Stimulated activated naive B cell treated with anti-CD40 and anti-IgM and Interleukin-4, amounts not matched to agents 10 μg/mL and 1 μg/mL and 100 μg/mL, for 72 hours (primary cell): ENCODE measurements around the gene USP21.

Source experiments
- ATAC-seq, 2 donors: fragments of 150-1000 bp; cut with Tn5 transposase; replicated peaks; 2 replicates each; pipeline ENCODE4 v1.10.0; 2021; ENCODE audit warnings: moderate library complexity in 1 of 2
- DNase-seq: peaks from one replicate; pipeline ENCODE4 v3.0.0; 2021
- H3K27ac Mint-ChIP-seq: one replicate; pipeline ENCODE4 v1.8.0; 2022; ENCODE audit warnings: mild to moderate bottlenecking, mixed read lengths
- H3K27me3 Mint-ChIP-seq, 2 donors: one replicate each; pipeline ENCODE4 v1.8.0; 2022; ENCODE audit warnings: mixed read lengths in 2 of 2
- H3K36me3 Mint-ChIP-seq, 2 donors: one replicate each; pipeline ENCODE4 v1.8.0; 2022; ENCODE audit warnings: mixed read lengths in 2 of 2, mild to moderate bottlenecking in 1 of 2
- H3K4me1 Mint-ChIP-seq, 2 donors: one replicate each; pipeline ENCODE4 v1.8.0; 2022; ENCODE audit warnings: mixed read lengths in 2 of 2, mild to moderate bottlenecking in 1 of 2
- H3K4me3 Mint-ChIP-seq, 2 donors: one replicate each; pipeline ENCODE4 v1.8.0; 2022; ENCODE audit warnings: mild to moderate bottlenecking in 2 of 2, mixed read lengths in 2 of 2, moderate library complexity in 1 of 2
- H3K9me3 Mint-ChIP-seq, 2 donors: one replicate each; pipeline ENCODE4 v1.8.0; 2022; ENCODE audit warnings: mixed read lengths in 2 of 2, mild to moderate bottlenecking in 1 of 2

USP21 gene

DNA sequence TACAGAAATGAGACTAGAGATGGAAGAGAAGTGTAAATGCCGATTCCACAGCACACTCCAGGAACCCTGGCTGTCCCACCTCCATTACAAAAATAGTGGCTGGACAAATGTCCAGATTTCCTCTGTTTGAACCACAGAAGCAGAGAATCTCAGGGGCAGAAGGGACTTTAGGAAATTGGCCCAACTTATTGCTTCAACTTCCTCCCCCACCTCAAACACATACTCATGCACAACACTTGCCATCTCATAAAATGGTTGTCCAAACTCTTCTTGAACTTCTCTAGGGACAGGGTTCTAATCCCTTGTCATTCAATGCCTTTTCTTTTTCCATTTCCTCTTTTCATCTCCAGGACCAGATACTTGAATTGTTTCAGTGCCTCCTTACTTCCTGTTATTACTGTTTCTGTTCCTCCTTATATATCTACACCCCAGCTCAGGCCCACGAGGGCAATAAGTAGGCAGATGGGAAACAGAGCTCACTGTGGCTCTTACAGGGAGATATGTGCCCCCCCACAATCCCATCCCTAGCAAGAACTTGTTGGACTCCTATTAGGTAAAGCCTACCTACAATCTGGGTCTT is 26.5 kb downstream of the USP21 start:
- DNase-seq (no peak), ATAC-seq (peak; percentile 85 to 86)
- Mint-ChIP-seq H3K9me3 (no peaks in the 10 kb centered on the region), H3K27ac (peak overlapping the region; percentile 92), H3K4me1 (peaks cover 42 to 79% of the 10 kb centered on the region in 2 donors), H3K4me3 (peak overlapping the region; percentile 3 to 50), H3K27me3 (no peaks in the 10 kb centered on the region), H3K36me3 (no peaks in the 10 kb centered on the region)

DNA sequence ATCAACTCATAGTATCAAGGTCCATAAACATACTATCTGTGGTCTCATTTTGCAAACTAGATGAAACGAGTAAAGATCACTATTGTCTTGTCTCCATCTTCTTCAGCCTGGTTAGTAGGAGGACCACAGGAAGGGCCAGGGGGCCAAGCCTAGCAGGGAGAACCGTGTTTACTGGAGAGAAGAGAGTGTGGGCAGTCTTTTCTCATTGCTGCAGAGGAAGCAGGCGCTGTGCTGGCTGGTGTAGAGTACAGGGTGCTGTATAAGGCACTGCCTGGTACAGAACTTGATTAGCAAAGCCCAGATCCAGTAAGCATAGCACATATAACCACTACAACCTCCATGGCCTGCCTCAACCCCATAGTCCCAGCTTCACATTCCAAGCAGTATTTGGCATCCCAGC is 28.0 kb downstream of the USP21 start:
- DNase-seq: no peak
- H3K27me3 Mint-ChIP-seq: no peaks in the 10 kb centered on the region
- H3K4me1 Mint-ChIP-seq: peaks cover 44 to 78% of the 10 kb centered on the region in 2 donors
- H3K4me3 Mint-ChIP-seq: no peak overlapping the region
- peak overlapping the region; percentile 92 for H3K27ac Mint-ChIP-seq
- ATAC-seq: no peak
- H3K9me3 Mint-ChIP-seq: no peaks in the 10 kb centered on the region
- no peaks in the 10 kb centered on the region for H3K36me3 Mint-ChIP-seq

DNA sequence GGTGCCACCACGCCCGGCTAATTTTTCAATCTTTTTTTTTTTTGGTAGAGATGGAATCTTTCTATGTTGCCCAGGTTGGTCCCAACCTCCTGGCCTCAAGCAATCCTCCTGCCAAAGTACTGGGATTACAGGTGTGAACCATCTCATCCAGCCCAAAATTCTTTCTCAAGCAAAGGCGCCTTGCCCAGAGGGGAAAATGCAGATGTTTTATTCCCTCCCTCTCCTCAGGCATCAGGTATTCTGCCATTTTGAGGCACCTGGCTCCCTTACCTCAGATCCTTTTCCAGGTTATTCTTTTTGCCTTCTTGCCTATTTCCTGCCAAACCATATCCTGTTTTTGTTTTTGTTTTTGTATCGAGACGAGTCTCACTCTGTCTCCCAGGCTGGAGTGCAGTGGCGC is 29.1 kb downstream of the USP21 start:
- H3K4me1 Mint-ChIP-seq: peaks cover 45 to 78% of the 10 kb centered on the region in 2 donors
- no peak overlapping the region for H3K4me3 Mint-ChIP-seq
- no peaks in the 10 kb centered on the region for H3K9me3 Mint-ChIP-seq
- DNase-seq (no peak), ATAC-seq (no peak)
- H3K36me3 Mint-ChIP-seq: no peaks in the 10 kb centered on the region
- no peak overlapping the region for H3K27ac Mint-ChIP-seq
- H3K27me3 Mint-ChIP-seq: no peaks in the 10 kb centered on the region

DNA sequence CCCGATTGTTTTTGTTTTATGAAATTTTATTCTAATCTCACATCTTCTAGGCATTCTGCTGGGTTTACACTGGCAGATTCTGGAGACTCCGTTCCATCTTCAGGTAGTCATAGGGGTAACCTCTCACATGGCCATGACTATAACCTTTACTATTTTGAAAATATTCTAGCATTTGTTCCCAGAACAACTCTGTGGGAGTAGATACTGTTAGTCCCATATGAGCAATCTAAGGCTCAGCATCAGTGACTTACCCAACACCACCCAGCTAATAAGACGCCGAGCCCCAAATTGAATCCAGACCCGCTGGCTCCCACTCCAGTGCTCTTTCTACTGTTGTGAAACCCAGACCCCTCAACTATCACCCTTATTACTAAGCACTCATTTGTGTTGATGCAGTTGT is 29.7 kb downstream of the USP21 start:
- ATAC-seq (no peak), DNase-seq (no peak)
- H3K27me3 Mint-ChIP-seq: no peaks in the 10 kb centered on the region
- no peak overlapping the region for H3K4me3 Mint-ChIP-seq
- no peaks in the 10 kb centered on the region for H3K36me3 Mint-ChIP-seq
- H3K9me3 Mint-ChIP-seq: no peaks in the 10 kb centered on the region
- no peak overlapping the region for H3K27ac Mint-ChIP-seq
- peaks cover 47 to 79% of the 10 kb centered on the region in 2 donors for H3K4me1 Mint-ChIP-seq

DNA sequence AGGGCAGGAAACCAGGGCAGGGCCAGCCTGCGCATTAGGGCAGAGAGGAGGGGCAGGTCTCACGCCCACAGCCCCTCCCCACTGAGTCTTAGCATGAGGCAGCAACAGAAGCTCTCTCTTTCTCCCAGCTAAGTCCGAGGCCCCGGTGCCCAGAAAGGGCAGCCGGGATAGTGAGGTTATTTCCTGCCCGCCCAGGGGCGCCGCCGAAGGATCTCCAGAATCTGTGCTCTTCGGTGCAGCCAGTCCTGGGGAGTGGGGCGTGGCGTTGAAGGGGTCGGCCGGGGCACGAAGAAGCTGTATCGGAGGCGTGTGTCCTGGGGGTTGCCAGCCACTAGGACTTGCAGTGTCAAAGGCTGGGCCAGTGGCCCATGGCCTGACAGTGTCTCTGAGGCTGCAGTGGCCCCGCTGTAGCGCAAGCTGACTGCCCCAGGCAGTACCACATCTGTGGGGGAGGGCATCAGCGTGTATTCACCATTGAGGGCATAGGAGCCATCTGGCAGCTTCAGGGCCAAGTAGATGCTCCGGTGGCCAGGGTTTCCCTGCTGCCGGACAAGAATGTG is 31.7 kb downstream of the USP21 start:
- H3K9me3 Mint-ChIP-seq: no peaks in the 10 kb centered on the region
- DNase-seq (no peak), ATAC-seq (no peak)
- peak overlapping the region; percentile 20 for H3K27ac Mint-ChIP-seq
- peaks cover 49 to 79% of the 10 kb centered on the region in 2 donors for H3K4me1 Mint-ChIP-seq
- no peak overlapping the region for H3K4me3 Mint-ChIP-seq
- H3K36me3 Mint-ChIP-seq: no peaks in the 10 kb centered on the region
- H3K27me3 Mint-ChIP-seq: no peaks in the 10 kb centered on the region

DNA sequence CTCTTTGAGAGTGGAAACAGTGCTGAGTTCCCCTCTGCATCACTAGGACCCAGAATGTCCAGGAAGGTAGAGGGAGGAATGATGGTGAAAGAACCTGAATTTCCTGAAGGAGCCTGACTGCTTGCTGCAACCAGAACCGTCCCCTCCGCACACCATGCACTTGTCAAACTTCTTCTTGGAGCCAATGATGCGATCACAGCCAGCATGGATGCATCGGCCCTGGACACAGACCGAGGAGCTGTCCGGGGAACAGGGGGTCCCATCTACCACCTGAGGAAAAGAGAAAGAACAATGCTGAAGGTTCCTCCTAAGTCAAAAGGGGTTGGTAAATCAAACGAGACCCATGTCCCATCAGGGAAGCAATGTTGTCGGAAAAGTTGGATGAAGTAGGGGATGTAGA is 32.7 kb downstream of the USP21 start:
- DNase-seq (no peak), ATAC-seq (no peak)
- H3K9me3 Mint-ChIP-seq: no peaks in the 10 kb centered on the region
- no peak overlapping the region for H3K4me3 Mint-ChIP-seq
- H3K27ac Mint-ChIP-seq: no peak overlapping the region
- H3K4me1 Mint-ChIP-seq: peaks cover 46 to 72% of the 10 kb centered on the region in 2 donors
- no peaks in the 10 kb centered on the region for H3K36me3 Mint-ChIP-seq
- H3K27me3 Mint-ChIP-seq: no peaks in the 10 kb centered on the region

DNA sequence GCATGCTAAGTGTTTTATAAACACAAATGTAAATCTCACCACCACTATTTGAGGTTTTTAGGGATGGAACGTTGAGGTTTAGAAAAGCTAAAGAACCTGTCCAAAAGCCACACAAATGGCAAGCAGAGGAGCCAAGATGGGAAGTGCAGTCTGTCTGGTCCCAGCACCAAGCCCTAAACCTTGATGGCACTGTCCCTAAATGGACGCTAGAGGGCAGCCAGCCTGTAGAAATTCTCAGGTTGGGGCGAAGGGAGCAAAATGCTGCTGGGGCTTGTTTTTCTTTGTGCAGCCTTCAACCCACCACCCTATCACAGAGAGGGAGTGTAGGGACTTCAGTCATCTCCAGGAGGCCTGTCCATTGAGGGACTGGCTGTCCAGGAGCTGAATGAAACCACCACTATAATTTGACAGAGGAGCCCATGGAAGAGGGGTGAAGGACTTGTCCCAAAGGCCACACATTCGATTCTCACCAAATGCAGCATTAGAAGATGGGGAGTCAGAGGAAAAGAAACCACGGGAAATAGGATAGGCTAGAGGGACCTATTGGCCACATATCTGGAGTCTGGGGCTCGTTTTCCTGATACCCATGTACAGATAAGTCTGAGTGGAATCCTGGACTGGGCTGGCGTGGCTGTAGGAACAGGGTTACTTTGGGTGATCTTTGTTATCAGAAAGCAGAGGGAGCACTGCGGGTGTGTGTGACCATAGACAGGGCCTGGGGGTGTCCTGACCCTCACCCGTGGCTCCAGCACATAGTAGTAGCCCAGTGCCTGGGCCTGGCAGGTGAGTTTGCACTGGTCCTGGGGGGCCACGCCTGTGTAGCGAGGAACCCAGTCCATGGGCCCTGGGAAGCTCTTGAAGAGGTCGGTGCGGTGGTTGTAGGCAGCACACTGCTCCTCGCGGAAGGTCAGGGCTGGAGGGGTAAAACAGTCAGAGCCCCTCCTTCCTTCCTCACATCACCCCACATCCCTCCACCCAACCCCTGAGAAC is 33.5 kb downstream of the USP21 start:
- no peaks in the 10 kb centered on the region for H3K27me3 Mint-ChIP-seq
- H3K4me3 Mint-ChIP-seq: no peak overlapping the region
- H3K9me3 Mint-ChIP-seq: no peaks in the 10 kb centered on the region
- H3K27ac Mint-ChIP-seq: peak overlapping the region; percentile 16
- H3K4me1 Mint-ChIP-seq: peaks cover 40 to 64% of the 10 kb centered on the region in 2 donors
- DNase-seq (peak; percentile 51), ATAC-seq (peak; percentile 85 to 86)
- no peaks in the 10 kb centered on the region for H3K36me3 Mint-ChIP-seq

DNA sequence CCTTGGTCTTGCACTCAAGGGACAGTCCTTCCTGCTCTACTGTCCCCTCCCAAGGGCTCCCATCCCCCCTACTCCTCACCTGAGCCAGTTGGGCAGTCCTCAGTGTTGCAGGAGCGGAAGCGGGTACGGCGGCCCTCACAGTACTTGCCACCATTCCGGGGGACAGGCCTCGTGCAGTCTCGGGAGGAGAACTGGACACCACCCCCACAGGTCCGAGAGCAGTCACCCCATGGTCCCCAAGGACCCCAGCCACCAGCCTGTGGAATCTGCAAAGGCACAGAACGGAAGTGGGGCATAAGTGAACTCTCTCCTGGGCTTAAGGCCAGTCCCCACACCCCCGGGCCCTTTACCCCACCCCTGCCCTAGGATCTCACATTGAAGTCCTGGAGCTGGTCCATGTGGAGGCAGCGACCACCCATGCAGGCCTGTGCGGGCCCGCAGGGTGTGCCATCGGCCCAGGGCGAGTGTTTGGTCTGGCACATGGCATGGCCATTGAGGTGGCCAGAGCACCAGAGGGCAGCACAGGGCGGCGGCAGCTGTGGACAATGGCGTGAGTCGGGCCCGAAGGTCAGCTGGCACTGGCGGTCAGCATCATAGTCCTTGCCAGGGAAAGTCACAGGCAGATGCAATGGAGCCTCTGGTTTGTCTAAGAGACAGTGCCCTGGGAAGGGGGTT is 34.4 kb downstream of the USP21 start:
- no peaks in the 10 kb centered on the region for H3K36me3 Mint-ChIP-seq
- no peaks in the 10 kb centered on the region for H3K27me3 Mint-ChIP-seq
- no peak for ATAC-seq
- H3K4me1 Mint-ChIP-seq: peaks cover 38 to 57% of the 10 kb centered on the region in 2 donors
- H3K27ac Mint-ChIP-seq: peak overlapping the region; percentile 25
- H3K9me3 Mint-ChIP-seq: no peaks in the 10 kb centered on the region
- no peak overlapping the region for H3K4me3 Mint-ChIP-seq
- no peak for DNase-seq

DNA sequence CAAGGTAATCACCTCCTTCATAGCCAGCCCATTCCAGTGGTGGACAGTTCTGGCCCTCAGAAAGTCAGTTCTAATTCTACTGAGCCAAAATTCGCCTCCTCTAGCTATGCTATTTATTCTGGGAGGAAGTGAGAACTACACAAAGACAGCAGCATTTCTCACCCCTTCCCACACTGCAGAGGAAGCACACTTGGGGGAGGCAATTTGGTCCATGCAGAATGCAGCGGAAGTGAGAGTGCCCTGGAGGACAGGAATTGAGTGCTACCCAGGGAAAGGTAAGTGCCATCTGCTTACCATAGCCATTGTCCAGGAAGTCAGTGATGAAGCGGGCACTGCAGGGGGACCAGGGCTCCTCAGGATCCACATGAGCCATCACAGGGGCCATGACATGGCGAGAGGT is 35.9 kb downstream of the USP21 start:
- Mint-ChIP-seq H3K4me3 (no peak overlapping the region), H3K4me1 (peaks cover 40 to 50% of the 10 kb centered on the region in 2 donors), H3K9me3 (no peaks in the 10 kb centered on the region), H3K27me3 (no peaks in the 10 kb centered on the region), H3K36me3 (no peaks in the 10 kb centered on the region), H3K27ac (peak overlapping the region; percentile 38)
- DNase-seq (no peak), ATAC-seq (peak; percentile 84 to 85)

DNA sequence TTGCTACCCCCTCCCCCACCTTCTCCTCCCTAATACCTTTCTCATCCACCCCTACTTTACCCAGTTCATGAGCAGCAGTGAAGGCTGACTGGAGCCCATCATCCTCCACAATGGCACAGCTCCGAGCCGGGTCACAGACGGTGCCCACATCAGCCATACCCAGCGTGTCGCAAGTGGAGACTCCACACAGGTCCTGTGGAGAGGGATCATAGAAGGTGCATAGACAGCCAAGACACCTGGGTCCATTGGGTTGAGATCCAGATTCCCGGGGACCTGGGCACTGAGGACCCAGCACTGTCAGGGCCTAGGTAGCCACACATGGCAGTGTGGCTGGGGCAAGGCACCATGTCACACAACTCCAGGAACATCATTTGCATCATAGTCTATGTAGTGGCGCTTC is 36.8 kb downstream of the USP21 start:
- H3K9me3 Mint-ChIP-seq: no peaks in the 10 kb centered on the region
- no peak overlapping the region for H3K27ac Mint-ChIP-seq
- H3K4me1 Mint-ChIP-seq: peaks cover 44 to 58% of the 10 kb centered on the region in 2 donors
- H3K4me3 Mint-ChIP-seq: no peak overlapping the region
- ATAC-seq (no peak), DNase-seq (no peak)
- no peaks in the 10 kb centered on the region for H3K36me3 Mint-ChIP-seq
- no peaks in the 10 kb centered on the region for H3K27me3 Mint-ChIP-seq

DNA sequence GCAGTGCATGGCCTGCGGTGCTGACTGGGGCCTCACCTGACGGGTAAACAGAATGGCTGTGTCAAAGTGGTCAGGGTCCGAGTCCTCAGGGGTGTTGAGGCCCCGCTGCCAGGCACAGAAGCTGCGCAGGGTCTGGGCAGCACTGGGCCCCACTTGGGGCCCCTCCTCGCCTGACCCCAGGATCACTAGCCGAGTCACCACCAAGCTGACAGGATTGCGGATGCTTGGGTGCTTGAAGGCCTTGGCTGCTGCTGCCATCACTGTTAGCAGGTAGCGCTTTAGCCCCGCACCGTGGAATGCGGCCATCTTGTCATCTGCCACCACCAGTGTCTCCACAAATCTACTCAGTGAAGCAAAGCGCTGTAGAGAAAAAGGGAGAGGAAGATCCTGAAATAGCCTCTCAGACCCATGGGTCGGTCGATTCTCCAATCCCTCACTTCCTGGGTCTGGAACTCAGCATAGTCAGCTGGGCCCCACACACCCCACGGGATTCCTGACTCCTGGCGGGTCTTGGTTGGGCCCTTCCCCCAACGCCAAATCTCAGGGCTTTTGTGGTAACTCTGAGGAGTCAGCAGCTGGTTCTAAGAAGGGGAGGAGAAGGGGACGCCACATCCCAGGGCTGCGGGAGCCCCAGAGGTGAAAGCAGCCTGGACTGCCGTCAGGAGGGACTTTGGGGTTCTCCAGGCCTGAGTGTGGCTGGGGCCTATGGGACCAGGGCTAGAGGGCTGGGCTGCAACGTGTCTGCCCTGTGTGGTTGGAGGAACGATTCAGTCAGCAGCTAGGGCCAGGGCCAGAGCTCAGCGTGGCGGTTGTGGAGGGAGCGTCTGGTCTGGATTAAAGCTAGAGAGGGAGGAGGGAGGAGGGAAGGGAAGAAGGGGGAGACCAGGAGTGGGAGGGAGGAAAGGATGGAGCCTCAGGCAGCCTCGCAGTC is 37.5 kb downstream of the USP21 start:
- peaks cover 46 to 60% of the 10 kb centered on the region in 2 donors for H3K4me1 Mint-ChIP-seq
- DNase-seq: no peak
- peak overlapping the region; percentile 63 for H3K27ac Mint-ChIP-seq
- no peak for ATAC-seq
- no peaks in the 10 kb centered on the region for H3K27me3 Mint-ChIP-seq
- no peaks in the 10 kb centered on the region for H3K36me3 Mint-ChIP-seq
- H3K9me3 Mint-ChIP-seq: no peaks in the 10 kb centered on the region
- H3K4me3 Mint-ChIP-seq: peak overlapping the region in 1 of 2 donors; percentile 4

DNA sequence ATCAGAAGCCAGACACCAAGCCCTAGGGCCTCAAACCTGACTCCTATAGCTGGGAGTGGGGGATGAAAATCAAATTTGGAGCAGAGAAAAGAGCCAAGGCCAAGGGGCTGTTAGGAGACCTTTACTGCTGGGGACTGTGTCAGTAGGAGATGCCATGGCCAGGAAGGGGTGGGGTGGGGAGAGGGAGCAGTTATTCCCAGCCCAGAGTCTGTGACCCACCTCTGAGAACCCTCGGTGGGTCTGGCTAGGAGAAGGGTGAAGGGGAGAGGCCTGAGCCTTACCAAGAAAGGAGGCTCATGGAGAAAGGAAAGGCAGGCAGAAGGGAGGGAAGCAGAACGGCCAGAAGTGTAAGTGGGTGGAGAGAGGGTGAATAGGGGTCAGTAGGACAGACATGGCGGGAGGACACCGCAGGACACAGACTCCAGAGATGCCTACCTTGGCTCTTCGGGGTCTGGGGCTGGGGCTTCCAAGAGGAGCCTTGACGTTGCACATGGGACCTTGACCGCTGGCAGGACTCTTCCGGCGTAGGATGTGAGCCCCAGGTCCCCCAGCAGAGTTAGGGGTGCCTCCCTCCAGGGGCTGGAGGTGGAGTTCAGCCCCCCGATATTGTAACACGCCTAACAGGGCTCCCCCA is 38.4 kb downstream of the USP21 start:
- H3K4me3 Mint-ChIP-seq: no peak overlapping the region
- H3K27ac Mint-ChIP-seq: peak overlapping the region; percentile 63
- DNase-seq: no peak
- ATAC-seq: no peak
- H3K4me1 Mint-ChIP-seq: peaks cover 40 to 53% of the 10 kb centered on the region in 2 donors
- no peaks in the 10 kb centered on the region for H3K27me3 Mint-ChIP-seq
- H3K36me3 Mint-ChIP-seq: peaks cover 0 to 2% of the 10 kb centered on the region in 2 donors
- no peaks in the 10 kb centered on the region for H3K9me3 Mint-ChIP-seq

DNA sequence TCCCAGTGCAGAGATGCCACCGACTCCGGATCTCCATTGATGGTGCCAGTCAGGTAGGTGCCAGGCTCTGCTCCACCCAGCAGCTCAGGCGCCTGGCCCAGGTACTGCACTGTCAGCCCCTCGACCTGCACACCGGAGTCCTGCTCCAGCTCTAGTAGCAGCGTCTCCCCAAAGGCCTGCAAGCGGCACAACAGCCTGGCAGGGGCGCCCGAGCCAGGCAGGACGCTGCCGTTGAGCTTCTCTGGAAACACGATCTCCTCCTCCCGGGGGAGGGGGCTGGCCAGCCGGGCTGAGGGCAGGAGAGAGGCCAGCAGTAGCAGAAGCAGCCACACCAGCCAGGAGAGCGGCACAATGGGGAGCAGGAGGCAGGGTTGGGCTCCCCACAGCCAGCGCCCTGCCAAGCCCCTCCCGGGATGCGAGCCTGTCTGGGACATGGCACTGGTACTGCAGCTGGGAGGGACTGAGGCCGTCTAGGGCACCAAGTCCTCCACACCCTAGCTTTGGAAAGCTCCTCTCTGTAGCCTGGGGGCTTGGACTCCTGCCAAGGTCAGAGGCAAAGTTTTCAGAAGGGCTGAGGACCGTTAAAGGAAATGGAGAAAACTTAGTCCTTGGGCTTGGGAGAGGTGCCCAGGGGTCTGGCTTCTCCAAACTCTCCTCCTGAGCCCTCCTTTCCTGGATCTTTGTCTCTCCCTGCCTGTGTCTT is 39.0 kb downstream of the USP21 start:
- Mint-ChIP-seq H3K4me1 (peaks cover 38 to 48% of the 10 kb centered on the region in 2 donors), H3K4me3 (no peak overlapping the region), H3K27me3 (no peaks in the 10 kb centered on the region), H3K9me3 (no peaks in the 10 kb centered on the region), H3K27ac (peak overlapping the region; percentile 51), H3K36me3 (peaks cover 0 to 2% of the 10 kb centered on the region in 2 donors)
- DNase-seq: no peak
- no peak for ATAC-seq
